DOHH2 (cell line): ENCODE measurements around the gene SCAP.

Experiments used
- H3F3A ChIP-seq: fragments of 200-600 bp; sonication (generic), shearing (Covaris generic); 2 replicates; pipeline ENCODE4 v1.6.0; 2016; ENCODE audit warnings: antibody characterized with exemption, mild to moderate bottlenecking; ENCODE audit not compliant: control insufficient read depth, insufficient read depth
- H3K27ac ChIP-seq: fragments of 200-600 bp; sonication (generic); 2 replicates; pipeline ENCODE4 v1.5.1; 2014; ENCODE audit warnings: low read depth, mild to moderate bottlenecking, low read length, moderate library complexity
- H3K27me3 ChIP-seq: fragments of 200-600 bp; sonication (generic); 2 replicates; pipeline ENCODE4 v1.6.1; 2014; ENCODE audit warnings: mild to moderate bottlenecking, low read length, mixed read lengths; ENCODE audit not compliant: control insufficient read depth
- H3K36me3 ChIP-seq: fragments of 200-600 bp; sonication (generic); 2 replicates; pipeline ENCODE4 v1.6.1; 2014; ENCODE audit warnings: mild to moderate bottlenecking, low read length, moderate library complexity, mixed read lengths; ENCODE audit not compliant: control insufficient read depth
- H3K4me1 ChIP-seq: fragments of 200-600 bp; sonication (generic); 2 replicates; pipeline ENCODE4 v1.6.1; 2014; ENCODE audit warnings: mild to moderate bottlenecking, low read length, mixed read lengths; ENCODE audit not compliant: control insufficient read depth
- H3K4me2 ChIP-seq: fragments of 200-600 bp; sonication (generic); 2 replicates; pipeline ENCODE4 v1.6.0; 2014; ENCODE audit warnings: mild to moderate bottlenecking, low read length, moderate library complexity
- H3K4me3 ChIP-seq: fragments of 200-600 bp; sonication (generic); 2 replicates; pipeline ENCODE4 v1.5.1; 2014; ENCODE audit warnings: mild to moderate bottlenecking, low read length, mixed read lengths
- H3K79me2 ChIP-seq: fragments of 200-600 bp; sonication (generic); 2 replicates; pipeline ENCODE4 v1.6.1; 2014; ENCODE audit warnings: mild to moderate bottlenecking, low read length, mixed read lengths; ENCODE audit not compliant: control insufficient read depth
- H3K9me2 ChIP-seq: fragments of 200-600 bp; sonication (generic); replicated peaks from 2 replicates; pipeline ENCODE4 v1.6.1; 2014; ENCODE audit warnings: mild to moderate bottlenecking, low read length, mixed read lengths; ENCODE audit not compliant: control insufficient read depth
- H3K9me3 ChIP-seq: fragments of 200-600 bp; sonication (generic); 2 replicates; pipeline ENCODE4 v1.6.1; 2014; ENCODE audit warnings: antibody characterized with exemption, low read length, mixed read lengths; ENCODE audit not compliant: control insufficient read depth, insufficient read depth
- H4K20me1 ChIP-seq: fragments of 200-600 bp; sonication (generic); 2 replicates; pipeline ENCODE4 v1.6.0; 2014; ENCODE audit warnings: low read depth, mild to moderate bottlenecking, antibody characterized with exemption, low read length, moderate library complexity; ENCODE audit not compliant: control insufficient read depth, insufficient read depth
- EZH2phosphoT487 ChIP-seq: fragments of 200-600 bp; sonication (generic); IDR thresholded peaks from 2 replicates; pipeline ENCODE4 v1.6.1; 2017; ENCODE audit warnings: borderline replicate concordance, mild to moderate bottlenecking, antibody characterized with exemption, low read length, moderate library complexity, mixed read lengths
- TF ChIP-seq, protein P1 (sequence below): fragments of 200-600 bp; sonication (generic); IDR thresholded peaks from one replicate; pipeline ENCODE4 v1.5.1; 2014; ENCODE audit warnings: antibody characterized with exemption, mild to moderate bottlenecking, low read depth, low read length; ENCODE audit not compliant: poor library complexity, severe bottlenecking

SCAP gene

DNA sequence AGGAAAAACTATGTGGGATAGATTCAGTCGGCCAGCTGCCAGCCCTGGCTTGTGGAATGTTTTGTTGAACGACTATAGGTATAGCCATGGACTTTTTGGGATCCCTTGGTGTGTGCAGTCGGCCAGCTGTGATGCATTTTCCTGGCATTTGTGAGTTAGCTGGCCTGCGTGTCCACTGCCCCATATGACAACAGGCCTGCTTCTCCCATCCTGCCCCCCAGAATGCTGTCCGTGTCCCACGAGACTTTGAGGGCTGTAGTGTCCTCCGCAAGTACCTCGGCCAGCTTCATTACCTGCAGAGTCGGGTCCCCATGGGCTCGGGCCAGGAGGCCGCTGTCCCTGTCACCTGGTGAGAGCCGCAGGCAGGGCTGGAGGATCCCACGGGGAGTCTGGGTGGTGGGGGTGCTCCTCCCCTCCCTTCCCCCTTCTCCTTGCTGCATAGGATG, 71.3 kb downstream of the SCAP start:
- TF ChIP-seq, protein P1, sequence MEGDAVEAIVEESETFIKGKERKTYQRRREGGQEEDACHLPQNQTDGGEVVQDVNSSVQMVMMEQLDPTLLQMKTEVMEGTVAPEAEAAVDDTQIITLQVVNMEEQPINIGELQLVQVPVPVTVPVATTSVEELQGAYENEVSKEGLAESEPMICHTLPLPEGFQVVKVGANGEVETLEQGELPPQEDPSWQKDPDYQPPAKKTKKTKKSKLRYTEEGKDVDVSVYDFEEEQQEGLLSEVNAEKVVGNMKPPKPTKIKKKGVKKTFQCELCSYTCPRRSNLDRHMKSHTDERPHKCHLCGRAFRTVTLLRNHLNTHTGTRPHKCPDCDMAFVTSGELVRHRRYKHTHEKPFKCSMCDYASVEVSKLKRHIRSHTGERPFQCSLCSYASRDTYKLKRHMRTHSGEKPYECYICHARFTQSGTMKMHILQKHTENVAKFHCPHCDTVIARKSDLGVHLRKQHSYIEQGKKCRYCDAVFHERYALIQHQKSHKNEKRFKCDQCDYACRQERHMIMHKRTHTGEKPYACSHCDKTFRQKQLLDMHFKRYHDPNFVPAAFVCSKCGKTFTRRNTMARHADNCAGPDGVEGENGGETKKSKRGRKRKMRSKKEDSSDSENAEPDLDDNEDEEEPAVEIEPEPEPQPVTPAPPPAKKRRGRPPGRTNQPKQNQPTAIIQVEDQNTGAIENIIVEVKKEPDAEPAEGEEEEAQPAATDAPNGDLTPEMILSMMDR: no peak
- TF ChIP-seq EZH2phosphoT487: no peak
- Histone ChIP-seq H3K36me3 (peaks cover 29% of the 10 kb centered on the region), H3K27ac (no peak overlapping the region), H3K4me3 (no peak overlapping the region), H3F3A (no peaks in the 10 kb centered on the region), H3K79me2 (no peaks in the 10 kb centered on the region), H3K27me3 (no peaks in the 10 kb centered on the region), H4K20me1 (no peaks in the 10 kb centered on the region), H3K4me2 (no peak overlapping the region), H3K9me2 (no peaks in the 10 kb centered on the region), H3K4me1 (no peaks in the 10 kb centered on the region), H3K9me3 (no peaks in the 10 kb centered on the region)

DNA sequence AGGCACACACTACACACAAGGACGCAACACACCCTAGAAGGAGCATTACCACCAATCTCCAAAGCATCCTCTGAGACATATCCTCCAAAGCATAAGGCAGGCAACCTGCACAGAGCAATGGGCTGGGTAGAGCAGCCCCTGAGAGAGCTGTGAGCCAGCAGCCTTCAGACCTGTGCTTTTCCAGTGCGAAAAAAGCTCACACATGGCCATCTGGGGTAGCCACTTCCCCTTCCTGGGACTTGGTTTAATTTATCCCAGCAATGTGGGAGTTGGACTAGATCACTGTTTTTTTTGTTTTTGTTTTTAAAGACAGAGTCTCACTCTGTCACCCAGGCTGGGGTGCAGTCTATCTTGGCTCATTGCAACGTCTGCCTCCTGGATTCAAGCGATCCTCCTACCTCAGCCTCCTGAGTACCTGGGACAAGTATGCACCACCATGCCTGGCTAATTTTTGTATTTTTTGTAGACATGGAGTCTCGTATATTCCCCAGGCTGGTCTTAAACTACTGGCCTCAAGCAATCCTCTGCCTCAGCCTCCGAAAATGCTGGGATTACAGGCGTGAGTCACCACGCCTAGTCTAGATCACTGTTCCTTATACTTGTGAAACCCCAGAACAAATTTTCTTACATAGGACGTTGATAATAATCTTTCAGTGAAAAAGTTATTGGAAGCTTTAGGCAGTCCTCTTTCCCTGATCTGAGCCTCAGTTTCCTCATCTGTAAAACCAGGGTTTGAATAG, 76.0 kb downstream of the SCAP start:
- H3K4me2 ChIP-seq: no peak overlapping the region
- no peaks in the 10 kb centered on the region for H3K4me1 ChIP-seq
- TF ChIP-seq EZH2phosphoT487: no peak
- TF ChIP-seq, protein P1: no peak
- no peaks in the 10 kb centered on the region for H4K20me1 ChIP-seq
- H3K9me3 ChIP-seq: no peaks in the 10 kb centered on the region
- peaks cover 16% of the 10 kb centered on the region; the same call in 1 of the 2 replicates for H3K36me3 ChIP-seq
- H3K4me3 ChIP-seq: no peak overlapping the region
- H3F3A ChIP-seq: no peaks in the 10 kb centered on the region
- no peaks in the 10 kb centered on the region for H3K9me2 ChIP-seq
- no peaks in the 10 kb centered on the region for H3K27me3 ChIP-seq
- no peak overlapping the region for H3K27ac ChIP-seq
- H3K79me2 ChIP-seq: peaks cover 15% of the 10 kb centered on the region

DNA sequence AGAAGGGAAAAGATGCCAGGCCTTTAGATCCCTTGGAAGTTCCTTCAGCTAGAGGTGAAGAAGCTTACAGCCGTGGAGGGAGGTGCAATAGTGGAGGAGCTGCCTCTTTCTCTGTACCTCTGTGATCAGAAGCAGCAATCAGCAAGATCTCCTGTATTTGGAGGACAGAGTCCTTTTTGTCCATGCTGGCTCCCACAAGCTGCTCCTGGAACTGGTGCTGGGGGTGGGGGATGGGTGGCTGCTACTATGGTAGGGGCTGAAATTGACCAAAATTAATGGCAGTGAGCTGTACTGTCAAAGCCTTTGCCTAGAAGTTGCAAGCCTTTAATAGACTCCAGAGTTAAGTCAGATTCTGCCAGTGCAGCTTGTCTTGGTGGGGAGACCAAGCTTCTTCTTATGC, 76.7 kb downstream of the SCAP start:
- Histone ChIP-seq H3K36me3 (peaks cover 16% of the 10 kb centered on the region; the same call in 1 of the 2 replicates), H3K4me1 (no peaks in the 10 kb centered on the region)

More for the DNA sequence above, 76.7 kb downstream of the SCAP start:
- Histone ChIP-seq H3K9me2 (no peaks in the 10 kb centered on the region), H3K9me3 (no peaks in the 10 kb centered on the region), H3K79me2 (peaks cover 21% of the 10 kb centered on the region), H3K27me3 (no peaks in the 10 kb centered on the region), H3K4me3 (no peak overlapping the region), H4K20me1 (no peaks in the 10 kb centered on the region), H3K4me2 (no peak overlapping the region), H3K27ac (no peak overlapping the region), H3F3A (no peaks in the 10 kb centered on the region)
- no peak for TF ChIP-seq EZH2phosphoT487
- TF ChIP-seq, protein P1: no peak
